MM.1S (cell line): ENCODE measurements around the gene SPDEF.

Experiments
- DNase-seq: peaks from one replicate; pipeline ENCODE4 v3.0.0-alpha.2; 2015
- H2AFZ ChIP-seq: fragments of 300-600 bp; sonication (generic); 2 replicates; pipeline ENCODE4 v1.6.0; 2016; ENCODE audit warnings: antibody characterized with exemption, low read length
- H3F3A ChIP-seq: fragments of 300-600 bp; sonication (generic); 2 replicates; pipeline ENCODE4 v1.6.1; 2016; ENCODE audit warnings: mild to moderate bottlenecking, antibody characterized with exemption, low read length, moderate library complexity, mixed read lengths; ENCODE audit not compliant: insufficient read depth
- H3K27ac ChIP-seq: fragments of 300-600 bp; sonication (generic); 2 replicates; pipeline ENCODE4 v1.5.1; 2016; ENCODE audit warnings: mild to moderate bottlenecking, low read length
- H3K27me3 ChIP-seq: fragments of 300-600 bp; sonication (generic); replicated peaks from 2 replicates; pipeline ENCODE4 v1.6.0; 2016; ENCODE audit warnings: low read length; ENCODE audit not compliant: insufficient read depth
- H3K36me3 ChIP-seq: fragments of 300-600 bp; sonication (generic); replicated peaks from 2 replicates; pipeline ENCODE4 v1.6.1; 2016; ENCODE audit warnings: mild to moderate bottlenecking, low read length, mixed read lengths; ENCODE audit not compliant: insufficient read depth
- H3K4me1 ChIP-seq: fragments of 300-600 bp; sonication (generic); 2 replicates; pipeline ENCODE4 v1.6.1; 2016; ENCODE audit warnings: low read length, mixed read lengths
- H3K4me2 ChIP-seq: fragments of 300-600 bp; sonication (generic); 2 replicates; pipeline ENCODE4 v1.6.0; 2016; ENCODE audit warnings: low read depth, low read length
- H3K4me3 ChIP-seq: fragments of 300-600 bp; sonication (generic); 2 replicates; pipeline ENCODE4 v1.5.1; 2016; ENCODE audit warnings: low read length, mixed read lengths
- H3K79me2 ChIP-seq: fragments of 300-600 bp; sonication (generic); 2 replicates; pipeline ENCODE4 v1.6.1; 2016; ENCODE audit warnings: mixed run types, low read length, mixed read lengths
- H3K9ac ChIP-seq: fragments of 300-600 bp; sonication (generic); 2 replicates; pipeline ENCODE4 v1.6.1; 2016; ENCODE audit warnings: low read length, mixed read lengths
- H3K9me2 ChIP-seq: fragments of 300-600 bp; sonication (generic); replicated peaks from 2 replicates; pipeline ENCODE4 v1.6.1; 2016; ENCODE audit warnings: mild to moderate bottlenecking, low read length, mixed read lengths; ENCODE audit not compliant: insufficient read depth
- H3K9me3 ChIP-seq: fragments of 300-600 bp; sonication (generic); replicated peaks from 2 replicates; pipeline ENCODE4 v1.6.1; 2016; ENCODE audit warnings: mild to moderate bottlenecking, low read length, mixed read lengths; ENCODE audit not compliant: insufficient read depth
- H4K20me1 ChIP-seq: fragments of 300-600 bp; sonication (generic); 2 replicates; pipeline ENCODE4 v1.6.1; 2016; ENCODE audit warnings: mild to moderate bottlenecking, low read length, moderate library complexity, mixed read lengths; ENCODE audit not compliant: insufficient read depth
- EZH2 ChIP-seq: fragments of 300-600 bp; sonication (generic); optimal IDR thresholded peaks from 2 replicates; pipeline ENCODE3; 2017; ENCODE audit warnings: low read depth, mild to moderate bottlenecking, antibody characterized with exemption, low read length, mixed read lengths
- EZH2phosphoT487 ChIP-seq: fragments of 300-600 bp; sonication (generic); IDR thresholded peaks from 2 replicates; pipeline ENCODE4 v1.6.1; 2018; ENCODE audit warnings: antibody characterized with exemption, low read length
- TF ChIP-seq, protein P1 (sequence below): fragments of 300-600 bp; sonication (generic); IDR thresholded peaks from 2 replicates; pipeline ENCODE4 v1.5.1; 2016; ENCODE audit warnings: antibody characterized with exemption, low read length, mixed read lengths

Gene SPDEF

DNA sequence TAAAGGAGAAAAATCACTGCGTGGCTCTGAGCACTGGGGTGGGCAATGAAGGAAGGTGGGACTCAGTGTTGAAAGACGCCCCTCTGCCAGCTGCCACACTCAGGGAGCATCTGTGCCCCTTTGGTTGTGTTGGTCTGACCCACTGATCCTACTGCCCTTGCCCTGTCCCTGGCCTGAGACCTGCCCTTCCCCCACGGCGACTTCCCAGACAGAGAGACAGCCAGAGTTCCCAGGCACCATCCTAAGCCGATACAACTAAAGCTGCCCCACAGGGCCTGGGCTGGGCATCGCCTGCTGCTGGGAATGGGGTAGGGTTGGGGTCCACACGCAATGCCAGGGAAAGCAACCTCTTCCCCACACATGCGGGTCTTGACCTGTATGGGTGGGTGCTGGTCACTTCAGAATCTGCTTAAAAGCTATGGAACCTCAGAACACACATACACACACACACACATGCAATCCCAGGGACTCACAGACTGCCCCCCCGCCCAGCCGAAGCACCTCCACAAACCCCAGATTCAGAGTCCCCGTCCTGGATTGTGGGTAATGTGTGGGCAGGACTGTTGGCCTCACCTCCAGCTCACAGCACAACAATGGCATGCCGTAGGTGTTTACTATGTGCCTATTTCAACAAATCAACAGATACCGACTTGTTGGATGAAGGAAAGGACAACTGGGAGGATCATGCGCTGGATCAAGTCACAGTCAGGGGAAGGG, 10.9 kb upstream of the SPDEF start:
- TF ChIP-seq, protein P1, sequence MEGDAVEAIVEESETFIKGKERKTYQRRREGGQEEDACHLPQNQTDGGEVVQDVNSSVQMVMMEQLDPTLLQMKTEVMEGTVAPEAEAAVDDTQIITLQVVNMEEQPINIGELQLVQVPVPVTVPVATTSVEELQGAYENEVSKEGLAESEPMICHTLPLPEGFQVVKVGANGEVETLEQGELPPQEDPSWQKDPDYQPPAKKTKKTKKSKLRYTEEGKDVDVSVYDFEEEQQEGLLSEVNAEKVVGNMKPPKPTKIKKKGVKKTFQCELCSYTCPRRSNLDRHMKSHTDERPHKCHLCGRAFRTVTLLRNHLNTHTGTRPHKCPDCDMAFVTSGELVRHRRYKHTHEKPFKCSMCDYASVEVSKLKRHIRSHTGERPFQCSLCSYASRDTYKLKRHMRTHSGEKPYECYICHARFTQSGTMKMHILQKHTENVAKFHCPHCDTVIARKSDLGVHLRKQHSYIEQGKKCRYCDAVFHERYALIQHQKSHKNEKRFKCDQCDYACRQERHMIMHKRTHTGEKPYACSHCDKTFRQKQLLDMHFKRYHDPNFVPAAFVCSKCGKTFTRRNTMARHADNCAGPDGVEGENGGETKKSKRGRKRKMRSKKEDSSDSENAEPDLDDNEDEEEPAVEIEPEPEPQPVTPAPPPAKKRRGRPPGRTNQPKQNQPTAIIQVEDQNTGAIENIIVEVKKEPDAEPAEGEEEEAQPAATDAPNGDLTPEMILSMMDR = no peak
- TF ChIP-seq EZH2 (no peak), EZH2phosphoT487 (no peak)
- Histone ChIP-seq H3K4me2 (no peak overlapping the region), H3K9me3 (no peaks in the 10 kb centered on the region), H3K27ac (no peak overlapping the region), H4K20me1 (no peaks in the 10 kb centered on the region), H3F3A (no peaks in the 10 kb centered on the region), H3K9ac (no peak overlapping the region), H3K79me2 (no peaks in the 10 kb centered on the region), H3K4me3 (no peak overlapping the region), H3K9me2 (no peaks in the 10 kb centered on the region), H2AFZ (no peak overlapping the region), H3K4me1 (no peaks in the 10 kb centered on the region), H3K36me3 (no peaks in the 10 kb centered on the region), H3K27me3 (no peaks in the 10 kb centered on the region)
- no peak for DNase-seq

DNA sequence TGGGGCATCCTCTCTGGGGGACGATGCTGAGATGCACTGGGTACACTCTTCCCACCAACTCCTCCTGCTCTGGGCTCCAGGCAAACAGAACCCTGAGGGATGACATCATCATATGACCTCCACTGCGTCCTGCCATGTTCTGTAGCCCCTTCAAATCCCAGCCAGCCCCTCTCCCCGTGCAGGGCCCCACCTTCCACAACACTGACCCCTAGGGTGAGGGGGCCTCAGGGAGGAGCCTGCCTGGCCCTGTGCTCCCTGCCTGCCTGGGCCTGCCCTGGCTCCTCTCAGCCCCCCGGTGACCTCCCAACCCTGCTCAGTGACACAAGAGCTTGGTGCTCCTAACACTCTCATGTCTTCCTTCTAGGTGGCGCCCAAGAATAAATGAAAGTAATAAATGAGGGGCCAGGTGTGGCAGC, 9.6 kb upstream of the SPDEF start:
- H3K4me1 ChIP-seq = no peaks in the 10 kb centered on the region
- no peak overlapping the region for H3K4me3 ChIP-seq
- no peak overlapping the region for H2AFZ ChIP-seq
- no peaks in the 10 kb centered on the region for H3K36me3 ChIP-seq
- H3K27ac ChIP-seq = no peak overlapping the region
- H3K9me3 ChIP-seq = no peaks in the 10 kb centered on the region
- H3F3A ChIP-seq = no peaks in the 10 kb centered on the region
- H3K27me3 ChIP-seq = no peaks in the 10 kb centered on the region
- no peaks in the 10 kb centered on the region for H4K20me1 ChIP-seq
- TF ChIP-seq EZH2 (no peak), EZH2phosphoT487 (no peak)
- TF ChIP-seq, protein P1 = no peak
- DNase-seq = no peak
- H3K9ac ChIP-seq = no peak overlapping the region
- H3K9me2 ChIP-seq = no peaks in the 10 kb centered on the region
- no peaks in the 10 kb centered on the region for H3K79me2 ChIP-seq
- H3K4me2 ChIP-seq = no peak overlapping the region

DNA sequence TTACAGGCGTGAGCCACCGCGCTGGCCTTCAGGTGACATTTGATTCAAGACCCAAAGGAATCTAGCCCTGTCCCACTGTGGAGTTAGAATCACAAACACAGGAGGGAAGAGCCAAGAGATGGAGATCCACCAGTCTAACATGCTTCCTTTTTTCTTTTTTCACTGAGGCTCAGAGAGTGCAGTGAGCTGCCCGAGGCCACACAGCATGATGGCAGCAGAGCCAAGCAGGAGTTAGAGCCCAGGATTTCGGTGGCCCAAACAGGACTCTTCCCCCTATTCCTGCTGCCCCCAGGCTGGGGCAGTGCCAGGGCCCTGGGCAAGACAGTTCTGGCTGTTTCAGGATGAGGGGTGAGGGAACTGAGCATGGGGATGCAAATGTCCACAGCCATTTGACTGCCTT, 8.1 kb upstream of the SPDEF start:
- TF ChIP-seq EZH2 (no peak), EZH2phosphoT487 (no peak)
- TF ChIP-seq, protein P1 = no peak
- H3K4me1 ChIP-seq = no peaks in the 10 kb centered on the region
- no peaks in the 10 kb centered on the region for H3K79me2 ChIP-seq
- no peak overlapping the region for H3K9ac ChIP-seq
- no peaks in the 10 kb centered on the region for H3K9me3 ChIP-seq
- H2AFZ ChIP-seq = no peak overlapping the region
- H3K4me3 ChIP-seq = no peak overlapping the region
- H3F3A ChIP-seq = no peaks in the 10 kb centered on the region
- no peaks in the 10 kb centered on the region for H3K36me3 ChIP-seq
- no peak overlapping the region for H3K27ac ChIP-seq
- H3K27me3 ChIP-seq = no peaks in the 10 kb centered on the region
- no peaks in the 10 kb centered on the region for H4K20me1 ChIP-seq
- DNase-seq = no peak
- no peaks in the 10 kb centered on the region for H3K9me2 ChIP-seq
- H3K4me2 ChIP-seq = no peak overlapping the region
